ENCODE measurements around the gene SLC6A12. TPM values are rescaled to one million over a fixed set of nuclear protein-coding genes. Genes with fewer than 3 reads are reported as not detected.

SLC6A12 gene
- total and polyA plus RNA-seq, 9 of the 15 experiments (the other 6 are each of a cell fraction or from before 2014, with no cell fraction given), result not detected

GRCh38 chr12:166425-167075 lies 47.4 kb downstream of the SLC6A12 start (continued):
- no peak for TF ChIP-seq NFIX (CRISPR knock-in tag; IDR thresholded peaks at IDR 0.05; ENCODE audit: low read depth)
- no peak for TF ChIP-seq TCFL5 (CRISPR knock-in tag; conservative IDR thresholded peaks at IDR 0.05)
- TF ChIP-seq ZNF3 (CRISPR knock-in tag; IDR thresholded peaks at IDR 0.05), result no peak
- no peak for TF ChIP-seq SMARCB1 (IDR thresholded peaks at IDR 0.05; ENCODE audit: insufficient read length, low read depth)
- TF ChIP-seq FUS (optimal IDR thresholded peaks at IDR 0.05; ENCODE audit: low read depth, low read length), result no peak
- no peak for TF ChIP-seq ASH1L (IDR thresholded peaks at IDR 0.05; ENCODE audit: borderline replicate concordance, low read depth, partially characterized antibody)
- TF ChIP-seq HLTF (IDR thresholded peaks at IDR 0.05), result no peak
- TF ChIP-seq SMAD2 (IDR thresholded peaks at IDR 0.05; ENCODE audit: low read depth, low read length), result no peak
- no peak for TF ChIP-seq HMGXB4 (CRISPR knock-in tag; IDR thresholded peaks at IDR 0.05)

GRCh38 chr12:165862-166368 lies 48.0 kb downstream of the SLC6A12 start:
- Histone ChIP-seq H3K4me1 (replicated peaks in 1 of 2; ENCODE audit: control insufficient read depth in 2 of 2, insufficient read depth in 2 of 2, low read length in 2 of 2) (peaks cover 0 to 12% of the 10 kb centered on the region in 2 experiments; a peak in 2 of 5 replicates), H3K4me2 (ENCODE audit: insufficient read depth, low read length) (no peak overlapping the region), H3K36me3 (ENCODE audit: control insufficient read depth, insufficient read depth, low read length) (no peaks in the 10 kb centered on the region), H4K20me1 (replicated peaks; ENCODE audit: control insufficient read depth, insufficient read depth, low read length) (0 out of 2 replicates have a peak, but pooled peaks cover 6% of the 10 kb centered on the region), H3K9me3 (replicated peaks; ENCODE audit: control insufficient read depth, insufficient read depth, low read depth, low read length) (no peaks in the 10 kb centered on the region), H3K27ac (ENCODE audit: extremely low read depth, low read depth, low read length) (no peak overlapping the region), H3K79me2 (ENCODE audit: control insufficient read depth, insufficient read depth, low read length) (no peaks in the 10 kb centered on the region), H3K4me3 (no peak overlapping the region), H2AFZ (ENCODE audit: low read depth, low read length) (no peak overlapping the region), H3K9ac (ENCODE audit: insufficient read depth in 1 of 2, low read depth in 2 of 2, low read length in 2 of 2) (no peak overlapping the region), H3K9me1 (ENCODE audit: control insufficient read depth, insufficient read depth, low read length) (no peaks in the 10 kb centered on the region), H3K27me3 (ENCODE audit: control insufficient read depth in 2 of 2, insufficient read depth in 2 of 2, low read length in 2 of 2) (peaks cover 3 to 43% of the 10 kb centered on the region in 2 experiments; a peak in 3 of 5 replicates)
- no peak for DNase-seq (ENCODE audit: extremely low read depth in 1 of 4, low spot score in 3 of 4)
- FAIRE-seq, result no peak
- intact Hi-C loops (cut with micrococcal nuclease) (no loop called here), in situ Hi-C loops (cut with MboI) (no loop called here)
- WGBS (ENCODE audit: insufficient coverage, low coverage, missing lambda C conversion rate), result 17% methylated on average over 11 of the region's 15 CpGs
- no peak for ATAC-seq
- no TSS peak for BruUV-seq (replicated peaks)
- POLR2A ChIA-PET, result interaction anchor here (0.6 kb wide), 1 partner anchor 56 kb away, joined by 3 read pairs; no protein-coding TSS in a partner anchor
- CTCF ChIA-PET (ENCODE audit: low intra/inter-chr PET ratio), result no interaction called here
- TF ChIP-seq, protein P1, sequence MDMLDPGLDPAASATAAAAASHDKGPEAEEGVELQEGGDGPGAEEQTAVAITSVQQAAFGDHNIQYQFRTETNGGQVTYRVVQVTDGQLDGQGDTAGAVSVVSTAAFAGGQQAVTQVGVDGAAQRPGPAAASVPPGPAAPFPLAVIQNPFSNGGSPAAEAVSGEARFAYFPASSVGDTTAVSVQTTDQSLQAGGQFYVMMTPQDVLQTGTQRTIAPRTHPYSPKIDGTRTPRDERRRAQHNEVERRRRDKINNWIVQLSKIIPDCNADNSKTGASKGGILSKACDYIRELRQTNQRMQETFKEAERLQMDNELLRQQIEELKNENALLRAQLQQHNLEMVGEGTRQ (CRISPR knock-in tag; IDR thresholded peaks at IDR 0.05), result no peak
- TF ChIP-seq GTF2A2 (tag; IDR thresholded peaks at IDR 0.05) (no peak), FOXJ3 (CRISPR knock-in tag; IDR thresholded peaks at IDR 0.05) (no peak), TAF1 (IDR thresholded peaks at IDR 0.05; ENCODE audit: control insufficient read depth, extremely low read depth, insufficient read depth, low read length, severe bottlenecking) (no peak), THAP12 (CRISPR knock-in tag; IDR thresholded peaks at IDR 0.05) (no peak)
